Parathyroid adenoma (tissue), 2 donors: ENCODE measurements around the gene GIMAP8.
"Not testable (repeated sequence)": the region's sequence is repeated elsewhere in the genome, so short reads cannot be mapped to it uniquely, and the experiment has no call there.

Experiments used
- H2AFZ ChIP-seq: fragments of 300-600 bp; sonication (generic); one replicate; pipeline ENCODE4 v1.7.0; 2017; ENCODE audit warnings: antibody characterized with exemption, mild to moderate bottlenecking
- H3K27ac ChIP-seq: fragments of 300-600 bp; sonication (generic); one replicate; pipeline ENCODE4 v1.7.0; 2017
- H3K27me3 ChIP-seq: fragments of 300-600 bp; sonication (generic); one replicate; pipeline ENCODE4 v1.7.0; 2017; ENCODE audit warnings: low read length; ENCODE audit not compliant: control insufficient read depth, insufficient read depth
- H3K36me3 ChIP-seq: fragments of 300-600 bp; sonication (generic); one replicate; pipeline ENCODE4 v1.7.0; 2017; ENCODE audit warnings: low read length; ENCODE audit not compliant: control insufficient read depth, insufficient read depth
- H3K4me1 ChIP-seq: fragments of 300-600 bp; sonication (generic); one replicate; pipeline ENCODE4 v1.7.0; 2017; ENCODE audit warnings: control low read depth
- H3K4me2 ChIP-seq: fragments of 300-600 bp; sonication (generic); one replicate; pipeline ENCODE4 v1.7.0; 2017; ENCODE audit warnings: low read length
- H3K4me3 ChIP-seq: fragments of 300-600 bp; sonication (generic); one replicate; pipeline ENCODE4 v1.7.0; 2017; ENCODE audit warnings: low read depth, low read length
- H3K79me2 ChIP-seq: fragments of 300-600 bp; sonication (generic); one replicate; pipeline ENCODE4 v1.7.0; 2017; ENCODE audit warnings: control low read depth
- H3K9ac ChIP-seq: fragments of 300-600 bp; sonication (generic); one replicate; pipeline ENCODE4 v1.7.0; 2017; ENCODE audit warnings: mild to moderate bottlenecking
- H3K9me3 ChIP-seq: fragments of 300-600 bp; sonication (generic); one replicate; pipeline ENCODE4 v1.7.0; 2017; ENCODE audit warnings: low read length; ENCODE audit not compliant: control insufficient read depth
- CTCF ChIP-seq: fragments of 300-600 bp; sonication (generic); IDR thresholded peaks from one replicate; pipeline ENCODE4 v1.7.0; 2017; ENCODE audit warnings: antibody characterized with exemption, mild to moderate bottlenecking
- donor health status: primary hyperparathyroidism.

The GIMAP8 gene

DNA sequence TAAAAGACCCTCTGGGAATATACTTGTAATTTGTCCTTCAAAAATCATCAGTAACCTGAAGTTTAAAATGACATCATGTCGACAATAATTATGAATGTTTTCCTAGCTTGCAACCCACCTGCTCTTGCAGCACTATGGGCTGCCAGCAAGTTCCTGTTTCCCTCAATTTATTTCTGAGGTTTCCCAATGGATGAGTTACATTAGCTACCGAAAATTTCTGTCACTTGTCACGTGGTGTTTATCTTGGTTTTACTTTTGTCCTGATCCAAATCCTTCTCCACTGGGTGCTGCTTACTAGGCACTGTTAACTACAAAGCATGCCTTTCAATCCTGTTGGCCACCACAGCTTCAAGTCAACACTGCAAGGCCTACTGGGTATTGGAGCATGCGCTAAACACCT, 31.5 kb downstream of the GIMAP8 start:
- H3K27me3 ChIP-seq: no peaks in the 10 kb centered on the region
- peaks cover 4% of the 10 kb centered on the region for H3K4me1 ChIP-seq
- no peaks in the 10 kb centered on the region for H3K36me3 ChIP-seq
- H3K4me3 ChIP-seq: no peak overlapping the region
- H3K4me2 ChIP-seq: no peak overlapping the region
- no peaks in the 10 kb centered on the region for H3K79me2 ChIP-seq
- TF ChIP-seq CTCF: no peak
- no peak overlapping the region for H2AFZ ChIP-seq
- H3K27ac ChIP-seq: peak overlapping the region; percentile 40
- no peak overlapping the region for H3K9ac ChIP-seq
- no peaks in the 10 kb centered on the region for H3K9me3 ChIP-seq

GRCh38 chr7:150483514-150483913, 33.1 kb downstream of the GIMAP8 start:
- H2AFZ ChIP-seq, H3K4me3 ChIP-seq, H3K9ac ChIP-seq, H3K4me1 ChIP-seq, H3K79me2 ChIP-seq, H3K27me3 ChIP-seq, H3K9me3 ChIP-seq, H3K36me3 ChIP-seq: not testable (repeated sequence)
- peak overlapping the region; percentile 52 for H3K4me2 ChIP-seq
- H3K27ac ChIP-seq: peak overlapping the region; percentile 34

DNA sequence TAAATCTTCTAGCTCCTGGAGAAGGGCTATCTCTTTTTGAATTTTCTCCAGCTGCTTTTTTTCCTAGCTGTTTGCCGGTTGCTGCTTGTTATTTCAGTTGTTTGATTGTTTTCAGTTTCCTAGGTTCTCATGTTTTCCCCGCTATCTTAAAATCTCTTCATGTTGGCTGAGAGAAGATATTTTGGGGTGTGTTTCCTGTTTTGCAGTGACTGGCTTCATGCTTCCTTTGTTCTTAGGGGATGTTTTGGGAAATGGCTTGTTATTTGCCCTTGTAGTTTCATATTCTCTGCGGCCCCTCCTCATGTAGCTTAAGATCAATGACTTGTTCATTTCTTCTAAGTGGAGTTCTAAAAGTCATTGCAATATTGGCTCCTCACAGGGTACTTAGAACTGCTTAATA, 33.6 kb downstream of the GIMAP8 start:
- H3K79me2 ChIP-seq, H2AFZ ChIP-seq, H3K27me3 ChIP-seq, H3K4me1 ChIP-seq, H3K4me3 ChIP-seq, H3K36me3 ChIP-seq, H3K9ac ChIP-seq, H3K9me3 ChIP-seq: not testable (repeated sequence)
- Histone ChIP-seq H3K27ac (peak overlapping the region; percentile 34), H3K4me2 (peak overlapping the region; percentile 52)

DNA sequence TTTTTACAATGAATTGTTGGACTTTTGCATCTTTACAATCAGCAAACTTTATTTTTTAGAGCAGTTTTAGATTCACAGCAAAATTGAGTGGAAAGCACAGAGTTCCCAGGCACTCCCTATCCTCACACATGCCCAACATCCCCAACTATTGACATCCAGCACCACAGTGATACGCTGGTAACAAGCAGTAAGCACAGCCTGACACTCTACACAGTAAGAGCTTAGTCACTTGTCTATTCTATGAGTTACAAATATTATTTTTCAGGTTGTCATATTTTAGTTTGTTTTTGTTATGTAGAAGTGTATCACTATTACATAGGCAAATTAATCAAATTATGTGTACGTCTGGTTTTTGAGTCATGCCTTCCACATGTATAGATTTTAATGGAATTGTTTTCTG, 37.2 kb downstream of the GIMAP8 start:
- Histone ChIP-seq H3K9me3 (no peaks in the 10 kb centered on the region), H3K79me2 (no peaks in the 10 kb centered on the region), H3K4me3 (no peak overlapping the region), H3K9ac (no peak overlapping the region), H2AFZ (no peak overlapping the region), H3K4me1 (no peaks in the 10 kb centered on the region), H3K36me3 (no peaks in the 10 kb centered on the region), H3K4me2 (no peak overlapping the region), H3K27me3 (no peaks in the 10 kb centered on the region), H3K27ac (no peak overlapping the region)
- TF ChIP-seq CTCF: no peak

GRCh38 chr7:150489782-150490181, 39.4 kb downstream of the GIMAP8 start:
- H3K4me3 ChIP-seq: no peak overlapping the region
- H3K79me2 ChIP-seq: no peaks in the 10 kb centered on the region
- H3K27me3 ChIP-seq: no peaks in the 10 kb centered on the region
- no peaks in the 10 kb centered on the region for H3K9me3 ChIP-seq
- no peak overlapping the region for H2AFZ ChIP-seq
- H3K27ac ChIP-seq: no peak overlapping the region
- H3K9ac ChIP-seq: no peak overlapping the region
- H3K4me2 ChIP-seq: no peak overlapping the region
- no peaks in the 10 kb centered on the region for H3K36me3 ChIP-seq
- TF ChIP-seq CTCF: no peak
- H3K4me1 ChIP-seq: no peaks in the 10 kb centered on the region

- H3K36me3 ChIP-seq, H3K27ac ChIP-seq, H3K4me2 ChIP-seq, H2AFZ ChIP-seq, H3K4me3 ChIP-seq, H3K27me3 ChIP-seq, H3K79me2 ChIP-seq, H3K9me3 ChIP-seq, H3K4me1 ChIP-seq, H3K9ac ChIP-seq: not testable (repeated sequence)
Observed at GRCh38 chr7:150493442-150493841, 43.0 kb downstream of the GIMAP8 start.
